ENCODE results near the gene ANTXR1. TPM values are rescaled to one million over a fixed set of nuclear protein-coding genes. Genes with fewer than 3 reads are reported as not detected.

ANTXR1 gene
- total RNA-seq, 1 donor from 2014 or later = 7.8 TPM

DNA sequence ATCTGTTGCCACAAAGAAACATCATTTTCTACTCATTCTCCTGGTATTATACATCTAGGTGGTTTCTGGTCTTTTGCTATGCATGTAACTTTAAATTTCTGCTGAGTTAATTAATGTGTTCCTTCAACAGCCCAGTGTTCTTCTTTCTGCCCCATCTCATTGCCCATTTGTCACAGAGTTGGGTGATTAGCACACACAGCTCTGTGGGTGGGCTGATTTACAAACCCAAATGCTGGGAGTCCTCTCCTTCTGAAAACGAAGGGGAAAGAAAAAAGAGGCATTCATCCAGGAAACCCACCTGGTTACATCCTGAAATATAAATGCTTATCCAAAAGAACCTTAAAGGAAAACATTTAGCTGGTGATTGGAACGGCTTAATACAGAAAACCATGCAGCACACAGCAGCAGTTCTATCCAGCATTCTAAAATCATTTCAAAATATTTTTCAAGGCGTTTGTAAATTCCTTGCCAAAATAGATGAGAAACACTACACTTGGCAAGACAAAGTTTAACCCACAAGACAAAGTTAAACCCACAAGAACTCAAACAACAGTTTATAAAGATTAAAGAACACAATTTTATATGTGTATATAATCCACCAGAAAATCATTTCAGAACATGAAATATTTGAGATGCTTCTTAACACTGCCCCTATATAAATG, 177.9 kb downstream of the ANTXR1 start:
- no peak for DNase-seq (ENCODE audit: low read depth)
- TF ChIP-seq, protein P1, sequence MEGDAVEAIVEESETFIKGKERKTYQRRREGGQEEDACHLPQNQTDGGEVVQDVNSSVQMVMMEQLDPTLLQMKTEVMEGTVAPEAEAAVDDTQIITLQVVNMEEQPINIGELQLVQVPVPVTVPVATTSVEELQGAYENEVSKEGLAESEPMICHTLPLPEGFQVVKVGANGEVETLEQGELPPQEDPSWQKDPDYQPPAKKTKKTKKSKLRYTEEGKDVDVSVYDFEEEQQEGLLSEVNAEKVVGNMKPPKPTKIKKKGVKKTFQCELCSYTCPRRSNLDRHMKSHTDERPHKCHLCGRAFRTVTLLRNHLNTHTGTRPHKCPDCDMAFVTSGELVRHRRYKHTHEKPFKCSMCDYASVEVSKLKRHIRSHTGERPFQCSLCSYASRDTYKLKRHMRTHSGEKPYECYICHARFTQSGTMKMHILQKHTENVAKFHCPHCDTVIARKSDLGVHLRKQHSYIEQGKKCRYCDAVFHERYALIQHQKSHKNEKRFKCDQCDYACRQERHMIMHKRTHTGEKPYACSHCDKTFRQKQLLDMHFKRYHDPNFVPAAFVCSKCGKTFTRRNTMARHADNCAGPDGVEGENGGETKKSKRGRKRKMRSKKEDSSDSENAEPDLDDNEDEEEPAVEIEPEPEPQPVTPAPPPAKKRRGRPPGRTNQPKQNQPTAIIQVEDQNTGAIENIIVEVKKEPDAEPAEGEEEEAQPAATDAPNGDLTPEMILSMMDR (conservative IDR thresholded peaks at IDR 0.05; ENCODE audit: low read depth, low read length) = no peak
- no peak overlapping the region for H3K4me3 ChIP-seq (ENCODE audit: low read depth, low read length)

DNA sequence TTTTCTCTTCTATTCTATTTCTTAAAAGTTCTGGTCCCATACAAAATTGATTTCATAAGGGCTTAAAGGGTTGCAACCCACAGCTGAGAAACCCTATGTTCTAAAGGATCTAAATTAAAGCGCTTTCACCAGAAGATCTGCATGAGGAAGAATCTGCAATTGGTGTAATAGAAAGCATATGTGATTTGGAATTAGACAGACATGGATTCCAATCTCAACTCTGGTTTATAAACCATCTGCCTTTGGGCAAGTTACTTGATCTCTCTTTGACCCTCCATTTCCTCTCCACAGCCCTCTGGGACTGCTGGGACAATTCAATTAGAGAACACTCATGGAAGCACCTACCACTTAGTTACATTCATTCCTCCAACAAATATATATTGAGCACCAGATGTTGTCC, 178.7 kb downstream of the ANTXR1 start:
- no peak for DNase-seq (ENCODE audit: low read depth)
- TF ChIP-seq, protein P1 (conservative IDR thresholded peaks at IDR 0.05; ENCODE audit: low read depth, low read length) = no peak

DNA sequence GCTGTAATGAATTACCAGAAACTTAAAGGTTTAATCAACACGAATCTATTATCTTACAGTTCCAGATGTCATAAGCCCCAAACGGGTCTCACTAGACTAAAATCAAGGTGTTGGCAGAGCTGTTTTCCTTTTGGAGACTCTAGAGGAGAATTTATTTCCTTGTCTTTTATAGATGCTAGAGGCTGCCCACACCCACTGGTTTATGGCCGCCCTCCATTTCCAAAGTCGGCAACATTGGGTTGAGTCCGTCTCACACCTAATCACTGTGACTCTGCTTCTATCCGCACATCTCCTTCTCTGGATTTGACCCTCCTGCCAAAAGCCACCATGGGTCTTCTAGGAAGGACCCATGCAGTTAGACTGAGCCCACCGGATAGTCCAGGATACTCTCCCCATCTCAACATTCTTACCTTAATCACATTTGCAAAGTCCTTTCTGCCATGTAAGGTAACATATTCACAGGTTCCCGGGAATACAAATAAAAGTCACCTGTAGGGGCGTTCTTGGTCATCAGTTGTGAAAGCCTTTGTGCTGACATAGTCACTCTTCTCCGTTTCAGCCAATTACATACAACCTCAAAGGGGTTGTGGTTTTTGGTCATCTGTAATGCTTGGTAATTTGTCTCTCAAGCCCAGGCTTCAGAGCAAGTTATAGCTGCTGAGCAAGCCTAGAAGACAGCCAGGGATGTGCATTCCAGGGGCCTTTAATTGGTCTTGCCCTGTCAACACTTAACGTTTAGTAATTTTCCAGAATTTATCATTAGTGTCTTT, 179.4 kb downstream of the ANTXR1 start:
- TF ChIP-seq, protein P1 (conservative IDR thresholded peaks at IDR 0.05; ENCODE audit: low read depth, low read length) = no peak
- DNase-seq (ENCODE audit: low read depth) = no peak
- H3K4me3 ChIP-seq (ENCODE audit: low read depth, low read length) = no peak overlapping the region

More for the DNA sequence above, 178.7 kb downstream of the ANTXR1 start:
- no peak overlapping the region for H3K4me3 ChIP-seq (ENCODE audit: low read depth, low read length)

DNA sequence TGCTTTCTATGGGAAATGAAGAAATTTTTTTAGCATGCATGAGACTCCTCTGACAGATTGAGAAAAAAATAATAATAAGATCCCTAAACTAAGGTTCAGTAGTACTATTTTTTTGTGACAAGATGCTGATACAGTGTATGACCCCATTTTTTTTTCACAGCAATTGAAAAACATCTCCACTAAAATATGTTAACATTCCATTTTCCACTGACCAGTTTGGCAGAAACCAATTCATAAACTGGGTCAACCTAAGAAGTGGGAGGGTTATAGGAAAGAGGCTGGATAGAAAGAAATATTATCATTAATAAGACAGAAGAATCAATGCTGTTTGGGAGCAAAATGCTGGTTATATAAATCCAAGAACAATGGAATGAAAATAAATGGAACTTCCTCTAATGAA, 182.7 kb downstream of the ANTXR1 start:
- TF ChIP-seq, protein P1 (conservative IDR thresholded peaks at IDR 0.05; ENCODE audit: low read depth, low read length) = no peak
- no peak overlapping the region for H3K4me3 ChIP-seq (ENCODE audit: low read depth, low read length)
- no peak for DNase-seq (ENCODE audit: low read depth)

DNA sequence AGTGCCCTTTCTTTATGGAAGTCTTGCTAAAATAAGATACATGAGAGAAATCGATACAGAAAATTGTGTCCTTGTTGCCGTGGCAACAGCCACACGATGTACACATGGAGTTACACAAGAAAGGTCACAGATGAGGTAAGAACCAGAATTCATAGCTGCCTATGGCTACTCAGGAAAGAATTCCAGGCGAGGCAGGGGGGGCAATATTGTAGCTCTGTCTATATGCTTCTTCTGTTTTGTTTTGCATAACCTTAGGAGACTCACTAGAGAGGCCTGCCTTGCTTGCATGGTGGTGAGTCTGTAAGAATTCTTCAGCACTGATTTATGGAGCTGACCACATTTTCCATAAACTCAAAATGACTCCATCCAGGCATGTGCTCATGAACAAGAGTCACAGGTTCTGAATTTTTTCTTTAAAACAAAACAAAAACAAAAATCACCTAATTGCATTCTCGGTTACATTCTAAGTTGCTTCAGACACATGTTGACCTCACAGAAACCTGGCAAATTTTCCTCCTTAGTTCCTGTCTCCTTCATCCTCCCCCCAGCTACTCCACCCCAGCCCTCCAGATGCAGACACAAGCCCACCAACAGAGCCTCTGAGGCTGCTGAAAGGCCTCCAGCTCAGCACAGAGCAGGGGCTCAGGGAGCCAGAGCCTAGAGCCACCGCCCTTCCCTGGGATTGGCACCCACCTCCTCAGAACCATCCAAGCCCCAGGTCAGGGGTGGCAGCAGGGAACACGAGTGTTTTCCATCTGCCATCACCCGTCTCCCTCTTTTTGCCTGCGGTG, 183.5 kb downstream of the ANTXR1 start:
- TF ChIP-seq, protein P1 (conservative IDR thresholded peaks at IDR 0.05; ENCODE audit: low read depth, low read length) = no peak
- DNase-seq (ENCODE audit: low read depth) = peak; percentile 22

DNA sequence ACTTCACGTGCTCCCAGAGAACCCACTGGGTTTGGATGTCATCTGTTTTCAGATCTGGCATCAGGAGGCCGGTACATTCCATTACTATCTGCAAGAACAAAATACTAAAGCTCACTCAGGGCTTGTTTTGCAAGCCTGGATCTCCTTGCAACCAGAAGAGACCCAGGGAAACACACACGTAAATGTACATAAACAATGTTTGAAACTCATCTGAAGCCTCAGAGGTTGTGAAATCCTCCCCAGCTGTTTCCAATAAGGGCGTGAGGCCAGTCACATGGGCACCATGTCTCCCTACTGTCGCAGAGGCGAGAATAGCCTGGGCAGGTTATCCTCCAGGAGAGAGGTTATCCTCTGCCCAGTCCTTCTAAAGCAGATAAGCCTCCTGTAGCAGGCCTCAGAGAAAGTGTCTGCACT, 187.1 kb downstream of the ANTXR1 start:
- TF ChIP-seq, protein P1 (conservative IDR thresholded peaks at IDR 0.05; ENCODE audit: low read depth, low read length) = no peak
- H3K4me3 ChIP-seq (ENCODE audit: low read depth, low read length) = no peak overlapping the region
- DNase-seq (ENCODE audit: low read depth) = no peak

More for the DNA sequence above, 183.5 kb downstream of the ANTXR1 start:
- no peak overlapping the region for H3K4me3 ChIP-seq (ENCODE audit: low read depth, low read length)

Data from epithelial cell of proximal tubule (primary cell).